ENCODE results near the gene RHBDL1. TPM values are rescaled to one million over a fixed set of nuclear protein-coding genes. Genes with fewer than 3 reads are reported as not detected.
A peak's percentile ranks its signal among the peaks of the same experiment; 100 is the strongest.

The RHBDL1 gene
- polyA plus RNA-seq, 3 donors from 2014 or later = not detected

GRCh38 chr16:725463-726187 is 50.2 kb downstream of the RHBDL1 start:
- DNase-seq = no peak
- Mint-ChIP-seq H3K4me3 (peak overlapping the region in 3 of 5 donors; percentile 6 to 79 (median 40)), H3K27ac (peak overlapping the region in 1 of 6 donors; percentile 12)

GRCh38 chr16:726188-726437 is 50.6 kb downstream of the RHBDL1 start:
- no peak for DNase-seq
- peaks cover 0 to 1% of the 10 kb centered on the region in 2 donors for H3K4me1 Mint-ChIP-seq
- peak overlapping the region in 3 of 5 donors; percentile 6 to 79 (median 76) for H3K4me3 Mint-ChIP-seq
- peak overlapping the region in 1 of 6 donors; percentile 34 for H3K27ac Mint-ChIP-seq
- H3K27me3 Mint-ChIP-seq (ENCODE audit: low read depth in 3 of 3) = peaks cover 2 to 10% (median 3%) of the 10 kb centered on the region in 3 donors
- H3K36me3 Mint-ChIP-seq = no peaks in the 10 kb centered on the region
- H3K9me3 Mint-ChIP-seq = no peaks in the 10 kb centered on the region

More at GRCh38 chr16:725463-726187, 50.2 kb downstream of the RHBDL1 start:
- peaks cover 0 to 10% (median 3%) of the 10 kb centered on the region in 3 donors for H3K27me3 Mint-ChIP-seq (ENCODE audit: low read depth in 3 of 3)
- peaks cover 0 to 1% of the 10 kb centered on the region in 2 donors for H3K4me1 Mint-ChIP-seq
- H3K36me3 Mint-ChIP-seq = no peaks in the 10 kb centered on the region
- H3K9me3 Mint-ChIP-seq = no peaks in the 10 kb centered on the region

GRCh38 chr16:726438-727290 is 51.2 kb downstream of the RHBDL1 start, which contains the start of the genes CCDC78 and HAGHL:
Gene CCDC78 (minus strand): TSS chr16:726443. CDS start chr16:726367, 76 bp downstream.
Gene HAGHL (plus strand): TSS chr16:727106. CDS start chr16:727510, 404 bp downstream.
- Mint-ChIP-seq H3K27ac (peak within 1 kb of the TSS; percentile 12 to 51 (median 32)), H3K9me3 (no peaks in the 10 kb centered on the region)
- DNase-seq = peak; percentile 68 to 74 (median 73)

GRCh38 chr16:727291-727977 is 52.0 kb downstream of the RHBDL1 start:
- Mint-ChIP-seq H3K9me3 (no peaks in the 10 kb centered on the region), H3K4me3 (peak overlapping the region; percentile 30 to 69 (median 42)), H3K27ac (no peak overlapping the region), H3K36me3 (no peaks in the 10 kb centered on the region), H3K27me3 (ENCODE audit: low read depth in 3 of 3) (peaks cover 2 to 10% (median 3%) of the 10 kb centered on the region in 3 donors), H3K4me1 (peaks cover 0 to 1% of the 10 kb centered on the region in 2 donors)
- DNase-seq = peak in 2 of 3 donors; percentile 42

More at GRCh38 chr16:726438-727290, 51.2 kb downstream of the RHBDL1 start, which contains the start of the genes CCDC78 and HAGHL:
- peaks cover 0 to 1% of the 10 kb centered on the region in 2 donors for H3K4me1 Mint-ChIP-seq
- H3K27me3 Mint-ChIP-seq (ENCODE audit: low read depth in 3 of 3) = peaks cover 2 to 10% (median 3%) of the 10 kb centered on the region in 3 donors
- H3K4me3 Mint-ChIP-seq = peak within 1 kb of the TSS; percentile 69 to 79 (median 76)
- H3K36me3 Mint-ChIP-seq = no peaks in the 10 kb centered on the region

Other genes with a start within 250 kb of the RHBDL1 start
- 10 to 100 TPM in 2 of 3 donors, 1 to 10 TPM in 1; 9.2 to 30.7 (median 10.1) TPM for gene CAPN15, start 148.0 kb upstream of the RHBDL1 start, polyA plus RNA-seq
- not detected for gene PRR35, start 115.3 kb upstream of the RHBDL1 start, polyA plus RNA-seq
- gene NHLRC4, start 108.7 kb upstream of the RHBDL1 start, polyA plus RNA-seq = under 1 TPM in 2 of 3 donors, not detected in 1; 0.42 to 0.61 TPM
- 10 to 100 TPM; 10.5 to 17.7 (median 12.6) TPM for gene PIGQ, start 105.7 kb upstream of the RHBDL1 start, polyA plus RNA-seq
- 10 to 100 TPM in 1 of 3 donors, 1 to 10 TPM in 2; 4.6 to 17.5 (median 5.8) TPM for gene RAB40C, start 85.6 kb upstream of the RHBDL1 start, polyA plus RNA-seq
- under 1 TPM in 2 of 3 donors, not detected in 1; 0.17 to 0.19 TPM for gene WFIKKN1, start 44.7 kb upstream of the RHBDL1 start, polyA plus RNA-seq
- gene METTL26, start 39.4 kb upstream of the RHBDL1 start, polyA plus RNA-seq = 100 to 1,000 TPM in 1 of 3 donors, 10 to 100 TPM in 2; 89.3 to 128 (median 93.9) TPM
- gene MCRIP2, start 33.8 kb upstream of the RHBDL1 start, polyA plus RNA-seq = 10 to 100 TPM; 16.8 to 36.3 (median 22.8) TPM
- gene WDR90, start 26.3 kb upstream of the RHBDL1 start, polyA plus RNA-seq = 1 to 10 TPM in 2 of 3 donors, not detected in 1; 1.2 to 2.4 TPM
- 10 to 100 TPM; 36.8 to 53.3 (median 43.0) TPM for gene RHOT2, start 7.5 kb upstream of the RHBDL1 start, polyA plus RNA-seq
- gene STUB1, start 4.7 kb downstream of the RHBDL1 start, polyA plus RNA-seq = 100 to 1,000 TPM; 183 to 225 (median 194) TPM
- 10 to 100 TPM; 38.3 to 63.5 (median 47.4) TPM for gene JMJD8, start 8.7 kb downstream of the RHBDL1 start, polyA plus RNA-seq
- 10 to 100 TPM in 1 of 3 donors, 1 to 10 TPM in 2; 4.9 to 15.1 (median 5.2) TPM for gene WDR24, start 14.7 kb downstream of the RHBDL1 start, polyA plus RNA-seq
- gene FBXL16, start 30.1 kb downstream of the RHBDL1 start, polyA plus RNA-seq = under 1 TPM in 1 of 3 donors, not detected in 2; 0.20 TPM
- gene METRN, start 39.4 kb downstream of the RHBDL1 start, polyA plus RNA-seq = 10 to 100 TPM; 29.6 to 61.7 (median 45.4) TPM
- 100 to 1,000 TPM in 1 of 3 donors, 10 to 100 TPM in 2; 71.7 to 110 (median 94.1) TPM for gene ANTKMT, start 45.5 kb downstream of the RHBDL1 start, polyA plus RNA-seq
- gene CCDC78, start 50.8 kb downstream of the RHBDL1 start, polyA plus RNA-seq = 1 to 10 TPM in 2 of 3 donors, under 1 TPM in 1; 0.34 to 1.7 (median 1.4) TPM
- gene HAGHL, start 51.4 kb downstream of the RHBDL1 start, polyA plus RNA-seq = 10 to 100 TPM in 1 of 3 donors, 1 to 10 TPM in 2; 6.4 to 12.0 (median 9.1) TPM
- 10 to 100 TPM in 2 of 3 donors, 1 to 10 TPM in 1; 4.6 to 25.5 (median 17.5) TPM for gene CIAO3, start 65.3 kb downstream of the RHBDL1 start, polyA plus RNA-seq
- gene MSLN, start 85.1 kb downstream of the RHBDL1 start, polyA plus RNA-seq = not detected
- 10 to 100 TPM; 23.9 to 49.9 (median 27.7) TPM for gene RPUSD1, start 112.7 kb downstream of the RHBDL1 start, polyA plus RNA-seq
- 1 to 10 TPM in 2 of 3 donors, not detected in 1; 6.3 to 9.2 TPM for gene CHTF18, start 112.9 kb downstream of the RHBDL1 start, polyA plus RNA-seq
- gene GNG13, start 125.1 kb downstream of the RHBDL1 start, polyA plus RNA-seq = not detected